HG02981 (cell line): ENCODE results near the gene KLF2.

Source experiments
- ATAC-seq: cut with Tn5 transposase; IDR thresholded peaks from one replicate; pipeline ENCODE4 v1.9.1; 2021; ENCODE audit warnings: mild to moderate bottlenecking, moderate library complexity; ENCODE audit not compliant: unreplicated experiment

Gene KLF2

DNA sequence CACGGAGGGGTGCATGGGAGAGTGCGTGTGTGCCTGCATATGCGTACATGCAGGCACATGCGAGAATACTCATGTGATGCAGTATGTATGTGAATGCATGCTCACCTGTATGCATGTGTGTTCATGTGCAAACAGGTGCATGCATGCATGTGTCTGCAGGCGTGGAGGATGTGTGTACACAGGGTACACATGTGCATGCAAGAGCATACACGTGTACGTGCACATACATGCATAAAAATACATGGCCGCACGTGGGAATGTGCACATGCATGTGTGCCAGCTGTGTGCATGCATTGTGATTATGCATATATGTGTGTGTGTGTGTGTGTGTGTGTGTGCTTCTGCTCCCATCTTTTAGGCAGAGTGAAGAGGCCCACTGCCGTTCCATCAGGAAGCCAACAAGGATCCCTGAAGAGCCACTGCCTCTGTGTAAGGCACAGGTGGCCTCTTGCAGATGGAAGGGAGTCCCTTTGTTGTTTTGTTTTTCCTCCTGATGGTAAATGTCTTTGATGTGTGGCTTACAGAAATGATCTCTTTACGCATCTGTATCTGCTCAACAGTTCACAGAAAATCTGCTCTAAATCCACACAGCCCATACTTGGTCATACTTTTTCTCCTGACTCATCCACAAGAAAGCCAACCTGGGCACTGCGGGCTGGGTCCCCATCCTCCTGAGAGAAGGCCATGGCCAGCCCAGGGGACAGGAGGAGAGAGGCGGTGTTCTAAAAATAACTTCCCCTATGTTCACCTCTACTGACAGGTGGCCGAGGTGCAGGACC lies 50.7 kb downstream of the KLF2 start:
- ATAC-seq: no peak

DNA sequence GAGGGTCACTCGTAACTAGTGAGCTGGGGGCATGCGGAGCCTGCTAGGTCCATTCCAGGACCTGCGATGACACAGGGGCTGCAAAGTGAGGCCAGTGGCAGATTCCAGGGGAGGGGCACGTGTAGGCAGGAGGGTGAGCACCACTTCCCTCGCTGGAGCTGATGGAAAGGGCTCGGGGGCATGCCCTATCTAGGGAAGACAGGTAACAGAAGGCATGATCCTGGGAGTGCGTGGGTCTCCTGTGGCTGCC lies 51.2 kb downstream of the KLF2 start:
- ATAC-seq: no peak

DNA sequence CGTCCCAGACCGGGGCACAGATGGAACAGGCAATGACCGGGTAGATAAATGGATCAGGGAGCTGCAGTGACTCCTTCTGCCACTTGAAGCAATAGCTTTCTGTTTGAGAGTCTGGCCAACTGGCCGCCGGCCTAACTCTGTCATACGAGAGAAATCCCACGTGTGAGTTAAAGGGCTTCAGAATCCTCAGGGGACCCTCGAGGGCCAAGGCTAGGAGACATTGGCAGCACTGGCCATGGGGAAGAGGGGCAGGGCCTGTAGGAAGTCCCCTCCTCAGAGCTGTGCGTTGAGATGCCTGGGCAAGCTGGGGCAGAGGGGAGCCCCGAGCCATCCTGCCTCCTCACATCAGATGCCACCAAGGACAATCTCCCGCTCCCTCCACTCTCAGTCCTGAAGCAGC lies 51.6 kb downstream of the KLF2 start:
- ATAC-seq: no peak

DNA sequence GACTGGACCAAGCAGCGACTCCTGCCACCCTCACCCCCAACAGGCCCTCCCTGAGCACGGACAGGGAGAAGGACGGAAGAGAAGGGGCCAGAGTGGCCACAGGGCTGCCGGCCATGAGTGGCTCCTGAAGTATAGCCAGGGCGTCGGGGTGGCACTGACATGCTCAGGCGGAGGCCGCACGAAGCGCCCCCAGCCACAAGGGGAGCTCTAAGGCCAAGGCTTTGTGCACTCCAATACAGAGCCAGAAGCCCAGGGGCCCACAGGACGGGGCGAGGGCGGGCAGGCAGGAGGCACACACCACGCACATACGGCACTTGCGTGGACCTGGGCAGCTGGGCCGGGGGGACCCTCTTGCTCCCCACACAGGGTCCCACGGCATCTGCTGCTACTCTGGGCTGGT lies 52.0 kb downstream of the KLF2 start:
- ATAC-seq: no peak

DNA sequence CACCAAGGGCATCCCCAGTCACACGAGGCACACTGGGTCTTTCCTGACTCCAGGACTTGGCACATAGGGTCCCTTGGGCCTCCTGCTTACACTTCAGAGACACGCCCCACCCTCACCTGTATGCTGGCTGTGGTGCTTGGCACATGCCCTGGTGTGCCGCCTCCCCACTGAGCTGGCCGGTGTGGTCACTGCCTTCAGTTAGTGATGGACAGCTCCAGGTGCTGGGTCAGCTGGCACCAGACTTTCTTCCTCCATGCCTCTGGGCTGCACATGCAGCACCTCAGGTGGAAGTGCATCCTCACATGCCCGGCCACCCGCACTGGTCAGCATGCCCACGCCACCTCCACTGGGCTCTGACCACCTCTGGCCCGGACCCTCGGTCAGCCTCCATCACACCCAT lies 52.9 kb downstream of the KLF2 start:
- ATAC-seq: no peak
